Neutrophil (primary cell): ENCODE measurements around the gene COL16A1.
A peak's percentile ranks its signal among the peaks of the same experiment; 100 is the strongest.

Source experiments
- H3K27ac ChIP-seq: fragments of 200-600 bp; sonication (generic); 2 replicates; pipeline ENCODE4 v1.5.1; 2016; ENCODE audit warnings: mild to moderate bottlenecking, moderate library complexity
- H3K27me3 ChIP-seq: fragments of 200-600 bp; sonication (generic); 2 replicates; pipeline ENCODE4 v1.6.0; 2016; ENCODE audit warnings: mild to moderate bottlenecking
- H3K36me3 ChIP-seq: fragments of 200-600 bp; sonication (generic); 2 replicates; pipeline ENCODE4 v1.5.1; 2017
- H3K4me1 ChIP-seq, 2 experiments: fragments of 200-600 bp in 1 of 2; sonication (generic) in 1 of 2; 1 replicate in 1 of 2; 2 replicates in 1 of 2; pipeline versions ENCODE4 v1.5.1 to v1.6.1; 2013 to 2016; ENCODE audit warnings: low read depth in 1 of 2, low read length in 1 of 2, mild to moderate bottlenecking in 1 of 2, moderate library complexity in 1 of 2; ENCODE audit not compliant: control insufficient read depth in 1 of 2, insufficient read depth in 1 of 2
- H3K4me3 ChIP-seq, 2 experiments: fragments of 200-600 bp in 1 of 2; sonication (generic) in 1 of 2; 1 replicate in 1 of 2; 2 replicates in 1 of 2; pipeline ENCODE4 v1.5.1; 2013 to 2016; ENCODE audit warnings: low read depth in 1 of 2, low read length in 1 of 2, mild to moderate bottlenecking in 1 of 2, moderate library complexity in 1 of 2
- H3K9me3 ChIP-seq: fragments of 200-600 bp; sonication (generic); 2 replicates; pipeline ENCODE4 v1.5.1; 2016
- CTCF ChIP-seq: fragments of 200-600 bp; sonication (generic); IDR thresholded peaks from 2 replicates; pipeline ENCODE4 v1.5.1; 2016; ENCODE audit warnings: antibody characterized with exemption

COL16A1 gene

GRCh38 chr1:31648641-31649357 is 55.0 kb downstream of the COL16A1 start:
- no peaks in the 10 kb centered on the region for H3K27me3 ChIP-seq
- H3K36me3 ChIP-seq: no peaks in the 10 kb centered on the region
- H3K4me3 ChIP-seq: no peak overlapping the region
- H3K9me3 ChIP-seq: no peaks in the 10 kb centered on the region
- no peak for TF ChIP-seq CTCF
- H3K27ac ChIP-seq: no peak overlapping the region
- peaks cover 15 to 19% of the 10 kb centered on the region in 2 experiments for H3K4me1 ChIP-seq

- Histone ChIP-seq H3K9me3 (no peaks in the 10 kb centered on the region), H3K4me1 (peaks cover 21 to 25% of the 10 kb centered on the region in 2 experiments), H3K27me3 (no peaks in the 10 kb centered on the region), H3K4me3 (no peak overlapping the region), H3K36me3 (no peaks in the 10 kb centered on the region), H3K27ac (no peak overlapping the region)
- TF ChIP-seq CTCF: no peak
Observed at GRCh38 chr1:31648190-31648589, 55.6 kb downstream of the COL16A1 start.

- H3K4me1 ChIP-seq: peaks cover 30 to 32% of the 10 kb centered on the region in 2 experiments
- H3K27ac ChIP-seq: no peak overlapping the region
- no peaks in the 10 kb centered on the region for H3K36me3 ChIP-seq
- no peak overlapping the region for H3K4me3 ChIP-seq
- no peak for TF ChIP-seq CTCF
- H3K9me3 ChIP-seq: no peaks in the 10 kb centered on the region
- H3K27me3 ChIP-seq: no peaks in the 10 kb centered on the region
Observed at GRCh38 chr1:31647106-31647505, 56.7 kb downstream of the COL16A1 start.

GRCh38 chr1:31646259-31646960 is 57.4 kb downstream of the COL16A1 start:
- TF ChIP-seq CTCF: no peak
- Histone ChIP-seq H3K27me3 (no peaks in the 10 kb centered on the region), H3K4me3 (no peak overlapping the region), H3K27ac (no peak overlapping the region), H3K4me1 (peaks cover 37 to 39% of the 10 kb centered on the region in 2 experiments), H3K36me3 (no peaks in the 10 kb centered on the region), H3K9me3 (no peaks in the 10 kb centered on the region)

GRCh38 chr1:31645274-31645568 is 58.6 kb downstream of the COL16A1 start:
- peak overlapping the region; percentile 97 for H3K27ac ChIP-seq
- no peaks in the 10 kb centered on the region for H3K36me3 ChIP-seq
- H3K27me3 ChIP-seq: no peaks in the 10 kb centered on the region
- TF ChIP-seq CTCF: no peak
- H3K4me3 ChIP-seq: peak overlapping the region; percentile 90 to 99
- no peaks in the 10 kb centered on the region for H3K9me3 ChIP-seq
- H3K4me1 ChIP-seq: peaks cover 49 to 51% of the 10 kb centered on the region in 2 experiments
